GM12878 (cell line): Measurements from ENCODE around the gene TLK2. TPM values are rescaled to one million over a fixed set of nuclear protein-coding genes. Genes with fewer than 3 reads are reported as not detected.

Experiments used
- ATAC-seq: fragments of 200-7000 bp; cut with Tn5 transposase; 3 replicates; pipeline ENCODE4 v1.9.1; 2020; ENCODE audit warnings: mild to moderate bottlenecking, moderate library complexity
- BruUV-seq: library from RNA; stranded (reverse); fragments of 400-500 nt; replicated peaks from 2 replicates; lab custom pipeline; 2021; lab: Mats Ljungman, UMichigan
- CTCF ChIA-PET: fragments of 300-600 bp; sonication (Branson Sonifier 250); formaldehyde crosslinking; extraction: SDS; loops from one replicate; lab custom pipeline; 2021; ENCODE audit warnings: inconsistent platforms; lab: Yijun Ruan, JAX
- POLR2A ChIA-PET: fragments of 350-600 bp; formaldehyde crosslinking; extraction: SDS; loops from one replicate; lab custom pipeline; 2021; ENCODE audit warnings: inconsistent platforms; lab: Charles Lee
- RAD21 ChIA-PET: fragments of 300-600 bp; sonication (Branson Sonifier 250); formaldehyde crosslinking; loops from one replicate; lab custom pipeline; 2023; ENCODE audit warnings: antibody characterized with exemption; ENCODE audit not compliant: unreplicated experiment; lab: Charles Lee
- SMC1A ChIA-PET: fragments of 300-600 bp; sonication (Branson Sonifier 250); formaldehyde crosslinking; loops from one replicate; lab custom pipeline; 2023; ENCODE audit not compliant: unreplicated experiment, uncharacterized antibody; lab: Charles Lee
- DNase-seq: peaks from one replicate; pipeline ENCODE4 v3.0.0-alpha.2; 2011; ENCODE audit warnings: low read depth, low spot score
- FAIRE-seq: peaks from 3 replicates; lab custom pipeline; 2011; peaks lifted over from hg19 to GRCh38; lab: Jason Lieb, UNC
- H2AFZ ChIP-seq: 2 replicates; pipeline ENCODE4 v1.6.0; 2011; ENCODE audit warnings: low read depth, low read length, control low read depth; ENCODE audit not compliant: control insufficient read depth
- H3K27ac ChIP-seq: 2 replicates; pipeline ENCODE4 v1.5.1; 2011; ENCODE audit warnings: control low read depth; ENCODE audit not compliant: control insufficient read depth, insufficient read depth
- H3K27me3 ChIP-seq, 2 experiments: replicated peaks in 1 of 2; 2 replicates each; pipeline versions ENCODE4 v1.6.0 to v1.6.1; 2011; ENCODE audit warnings: low read length in 1 of 2; ENCODE audit not compliant: control insufficient read depth in 2 of 2, insufficient read depth in 2 of 2
- H3K36me3 ChIP-seq, 2 experiments: 2 replicates each; pipeline ENCODE4 v1.5.1; 2011; ENCODE audit warnings: low read length in 1 of 2; ENCODE audit not compliant: control insufficient read depth in 2 of 2, insufficient read depth in 2 of 2
- H3K4me1 ChIP-seq: 2 replicates; pipeline ENCODE4 v1.6.1; 2011; ENCODE audit warnings: mild to moderate bottlenecking, low read length, moderate library complexity, mixed read lengths; ENCODE audit not compliant: control insufficient read depth, insufficient read depth
- H3K4me2 ChIP-seq: 2 replicates; pipeline ENCODE4 v1.6.0; 2011; ENCODE audit warnings: control low read depth; ENCODE audit not compliant: control insufficient read depth, insufficient read depth
- H3K4me3 ChIP-seq: fragments of 200-600 bp; sonication (generic); 2 replicates; pipeline ENCODE4 v1.5.1; 2016
- H3K79me2 ChIP-seq: 2 replicates; pipeline ENCODE4 v1.6.0; 2011; ENCODE audit warnings: low read length; ENCODE audit not compliant: control insufficient read depth, insufficient read depth
- H3K9ac ChIP-seq: 2 replicates; pipeline ENCODE4 v1.8.0; 2011; ENCODE audit warnings: low read length, control low read depth, mixed read lengths; ENCODE audit not compliant: control insufficient read depth, insufficient read depth
- H3K9me3 ChIP-seq: replicated peaks from 3 replicates; pipeline ENCODE4 v1.5.1; 2011; ENCODE audit warnings: mild to moderate bottlenecking, low read length; ENCODE audit not compliant: control insufficient read depth, insufficient read depth
- H4K20me1 ChIP-seq: 2 replicates; pipeline ENCODE4 v1.6.0; 2011; ENCODE audit not compliant: control insufficient read depth, insufficient read depth
- BMI1 ChIP-seq: fragments of 450-650 bp; IDR thresholded peaks from 2 replicates; pipeline ENCODE4 v1.6.1; 2016; ENCODE audit warnings: mild to moderate bottlenecking, moderate library complexity, borderline replicate concordance
- CHD4 ChIP-seq: fragments of 200-600 bp; sonication (generic); IDR thresholded peaks from 2 replicates; pipeline ENCODE4 v1.6.1; 2016; ENCODE audit warnings: mild to moderate bottlenecking
- FOXM1 ChIP-seq: IDR thresholded peaks from 2 replicates; pipeline ENCODE4 v1.6.1; 2012; ENCODE audit warnings: low read depth, mild to moderate bottlenecking, inconsistent platforms, low read length, moderate library complexity
- RELB ChIP-seq: fragments of 450-650 bp; IDR thresholded peaks from 2 replicates; pipeline ENCODE4 v1.6.1; 2017; ENCODE audit warnings: low read depth, mild to moderate bottlenecking, moderate library complexity
- SKIL ChIP-seq: fragments of 450-650 bp; IDR thresholded peaks from 2 replicates; pipeline ENCODE4 v1.6.1; 2017; ENCODE audit warnings: mild to moderate bottlenecking, low read depth, inconsistent platforms; ENCODE audit not compliant: poor library complexity, severe bottlenecking
- ZNF207 ChIP-seq: fragments of 450-650 bp; IDR thresholded peaks from 2 replicates; pipeline ENCODE4 v1.6.1; 2014; ENCODE audit warnings: antibody characterized with exemption, mild to moderate bottlenecking, borderline replicate concordance
- WGBS: methylation state at CpG from one replicate; pipeline ENCODE4 v1.1.6; 2016; ENCODE audit warnings: low lambda C conversion rate; ENCODE audit not compliant: insufficient replicate concordance, insufficient coverage; ENCODE audit errors: missing lambda C conversion rate; 5-methylcytosine and 5-hydroxymethylcytosine counted together
- in situ Hi-C: fragments of 300-500 bp; cut with MboI; formaldehyde crosslinking; loops from 9 replicates; pipeline ENCODE4 v1.14.3; 2018; ENCODE audit warnings: mixed read lengths
- intact Hi-C: fragments of 100-400 bp; cut with micrococcal nuclease; formaldehyde crosslinking; loops from one replicate; pipeline ENCODE4 v1.14.2; 2022; ENCODE audit not compliant: unreplicated experiment
- polyA plus RNA-seq, 11 experiments: library from polyadenylated mRNA; depleted of rRNA in 4 of 11; unstranded in 6 of 11; stranded (reverse) in 5 of 11; fragments of >200 nt; fragmentation: Nextera tagmentation in 4 of 11; fragmentation: Illumina TruSeq in 1 of 11; extraction: Ambion mirVana in 4 of 11; extraction: Trizol in 1 of 11; gene quantifications; 1 replicate in 1 of 11; 2 replicates in 10 of 11; pipeline versions ENCODE4 v1.2.1 to v1.2.3, GENCODE V29; 2011 to 2016; ENCODE audit warnings: inconsistent platforms in 2 of 11, missing spikeins in 2 of 11, low read depth in 1 of 11
- total RNA-seq, 4 experiments: library from RNA; depleted of rRNA in 3 of 4; stranded (reverse); fragments of >200 nt in 3 of 4; fragmentation: Illumina TruSeq in 1 of 4; extraction: Trizol in 1 of 4; gene quantifications; 2 replicates each; pipeline versions ENCODE4 v1.2.1 to v1.2.3, GENCODE V29; 2013 to 2021

The TLK2 gene
- total and polyA plus RNA-seq, 10 of the 15 experiments (the other 5 are each of a cell fraction or from before 2014, with no cell fraction given): 12.1 to 51.2 (median 27.5) TPM

- TF ChIP-seq RELB: no peak
Measured at GRCh38 chr17:62657145-62657665, 178.6 kb downstream of the TLK2 start (continued).

- Histone ChIP-seq H3K27me3 (no peaks in the 10 kb centered on the region; a peak in 1 of 4 replicates), H4K20me1 (no peaks in the 10 kb centered on the region), H3K27ac (no peak overlapping the region), H3K4me3 (no peak overlapping the region), H3K9ac (no peak overlapping the region), H3K9me3 (peaks cover 6% of the 10 kb centered on the region; the same call in 2 of the 3 replicates), H3K79me2 (no peaks in the 10 kb centered on the region), H3K4me2 (no peak overlapping the region), H3K4me1 (peaks cover 10% of the 10 kb centered on the region), H2AFZ (no peak overlapping the region), H3K36me3 (no peaks in the 10 kb centered on the region)
- CTCF ChIA-PET: interaction anchor here (0.6 kb wide), 1 partner anchor 1237 kb away, joined by 3 read pairs; no protein-coding TSS in a partner anchor
- ATAC-seq (no peak), DNase-seq (no peak), FAIRE-seq (no peak)
- intact Hi-C loops (no loop called here), in situ Hi-C loops (no loop called here)
- RAD21 ChIA-PET: no interaction called here
- 47% methylated on average over 9 of the region's 9 CpGs for WGBS
- TF ChIP-seq CHD4: no peak
- TF ChIP-seq BMI1: no peak
- TF ChIP-seq SKIL: no peak
- no peak for TF ChIP-seq FOXM1
- TF ChIP-seq ZNF207: no peak
- no TSS peak for BruUV-seq
- SMC1A ChIA-PET: no interaction called here
- POLR2A ChIA-PET: no interaction called here
Measured at GRCh38 chr17:62657690-62658089, 179.1 kb downstream of the TLK2 start.
